Neural progenitor cell (in vitro differentiated cells): ENCODE results near the gene MMP28.

ENCODE experiments used
- CTCF ChIP-seq: fragments of 200-600 bp; sonication (generic); IDR thresholded peaks from 2 replicates; pipeline ENCODE4 v1.5.1; 2017; ENCODE audit warnings: antibody characterized with exemption, mild to moderate bottlenecking
- EZH2phosphoT487 ChIP-seq: fragments of 200-600 bp; sonication (generic); IDR thresholded peaks from 2 replicates; pipeline ENCODE4 v1.6.1; 2017; ENCODE audit warnings: antibody characterized with exemption

- TF ChIP-seq CTCF (no peak), EZH2phosphoT487 (no peak)
These were observed 46.1 kb upstream of the MMP28 start for GRCh38 chr17:35841505-35841904.
